HG03039 (cell line): ENCODE data around the gene SRCIN1.
"Not testable (repeated sequence)": the region's sequence is repeated elsewhere in the genome, so short reads cannot be mapped to it uniquely, and the experiment has no call there.

Experiments
- ATAC-seq: cut with Tn5 transposase; IDR thresholded peaks from one replicate; pipeline ENCODE4 v1.9.1; 2021; ENCODE audit warnings: mild to moderate bottlenecking, moderate library complexity; ENCODE audit not compliant: unreplicated experiment

The SRCIN1 gene

DNA sequence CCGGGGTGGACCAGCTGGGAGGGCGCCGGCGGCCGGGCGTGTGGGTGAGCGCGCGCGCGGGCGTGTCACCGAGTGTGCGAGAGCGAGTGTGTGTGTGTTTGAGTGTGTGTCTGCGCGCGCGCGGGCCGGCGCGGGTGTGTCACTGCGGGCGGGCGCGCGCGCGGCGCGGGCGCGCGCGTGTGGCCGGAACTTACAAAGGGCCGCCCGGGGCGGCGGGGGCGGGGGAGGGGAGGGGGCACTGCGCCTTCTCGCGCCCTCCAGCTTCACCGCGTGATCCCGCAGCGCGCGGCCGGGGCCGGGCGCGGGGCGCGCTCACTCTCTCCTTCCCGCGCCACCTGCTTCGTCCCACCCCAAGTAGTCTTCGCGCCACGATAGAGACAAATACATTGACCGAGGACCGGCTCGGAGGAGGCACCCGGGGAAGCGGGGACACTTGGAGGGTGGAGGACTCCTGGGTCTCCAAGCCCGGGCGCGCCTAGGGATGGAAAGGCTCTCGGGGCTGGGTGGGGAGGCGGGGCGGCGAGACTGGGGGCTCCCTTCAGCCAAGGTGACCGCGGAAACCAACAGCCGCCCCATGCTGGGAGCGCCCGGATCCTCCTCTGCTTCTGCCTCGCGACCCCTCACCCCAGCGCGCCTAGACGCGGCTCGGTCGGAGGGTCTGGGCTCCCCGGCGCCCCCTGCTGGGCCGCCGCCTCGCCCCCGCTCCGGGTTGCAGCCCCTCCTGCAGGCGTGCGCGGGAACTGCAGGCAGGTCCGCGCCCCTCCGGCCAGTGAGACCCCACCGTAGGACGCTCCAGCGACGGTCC lies at the start of gene SRCIN1:
Gene SRCIN1 (minus strand): TSS at position 112 of the 805 bp plus-strand sequence. CDS start 247 bp downstream, outside the sequence.
- ATAC-seq = no peak

DNA sequence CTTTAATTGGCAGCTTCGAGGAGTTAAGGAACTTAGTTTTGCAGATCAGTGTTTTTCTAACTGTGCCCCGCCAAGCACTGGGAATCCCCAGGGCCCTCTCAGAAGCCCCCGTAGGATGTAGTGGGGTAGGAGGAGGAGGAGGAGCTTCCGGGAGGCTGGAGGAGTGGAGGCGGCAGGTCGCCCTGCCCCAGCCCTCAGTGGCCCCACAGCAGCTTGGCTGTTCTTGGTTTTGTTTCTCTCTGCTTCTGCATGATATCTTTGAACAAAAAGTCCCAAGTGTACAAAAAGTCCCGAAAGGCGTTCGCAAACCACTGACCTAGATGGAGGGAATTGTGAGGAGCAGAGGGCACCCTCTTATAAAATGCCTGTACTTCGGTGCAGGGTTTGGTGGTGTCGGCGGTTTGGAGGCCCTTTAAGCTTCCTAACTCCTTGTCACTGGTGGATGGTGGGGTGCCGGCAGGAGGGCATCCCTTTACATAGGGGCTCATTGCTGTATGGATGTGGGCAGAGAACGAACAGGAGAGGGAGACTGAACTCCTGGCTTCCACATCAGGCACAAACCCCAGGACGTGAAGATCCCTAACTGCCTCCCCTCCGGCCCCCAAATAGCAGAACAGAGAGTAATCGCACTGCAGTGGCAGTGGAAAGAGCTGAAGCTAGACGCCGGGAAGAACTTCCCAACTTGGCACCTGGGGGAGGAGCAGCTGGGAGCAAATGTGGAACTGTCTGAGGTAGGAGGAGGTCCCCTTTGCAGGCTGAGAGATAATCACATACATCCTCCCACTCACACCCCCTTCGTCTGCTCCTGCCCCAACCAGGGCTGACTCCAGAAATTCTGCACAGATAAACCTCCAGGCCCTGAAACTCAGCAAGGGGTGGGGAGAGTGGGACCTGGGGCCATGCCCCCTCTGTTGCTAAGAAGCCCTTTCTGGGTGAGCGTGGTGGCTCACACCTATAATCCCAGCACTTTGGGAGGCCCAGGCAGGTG lies 49.0 kb upstream of the SRCIN1 start:
- no peak for ATAC-seq

- no peak for ATAC-seq
Measured at GRCh38 chr17:38653679-38654078, 47.9 kb upstream of the SRCIN1 start.

DNA sequence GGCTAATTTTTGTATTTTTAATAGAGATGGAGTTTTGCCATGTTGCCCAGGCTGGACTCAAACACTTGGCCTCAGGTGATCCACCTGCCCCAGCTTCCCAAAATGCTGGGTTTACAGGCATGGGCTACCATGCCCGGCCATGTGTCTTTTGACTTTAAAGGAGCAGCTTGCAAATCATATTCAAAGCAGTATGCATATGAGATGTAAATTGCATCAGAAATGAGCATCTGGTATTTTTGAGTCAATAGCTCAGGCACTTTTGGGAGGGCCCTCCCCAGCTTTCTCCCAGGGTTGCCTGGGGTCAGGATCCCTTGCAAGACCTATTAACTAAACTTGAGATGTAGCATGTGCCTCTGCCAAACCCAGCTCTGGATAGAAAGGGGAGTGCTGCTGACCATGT lies 47.5 kb upstream of the SRCIN1 start:
- ATAC-seq = no peak

GRCh38 chr17:38650653-38651173 lies 45.0 kb upstream of the SRCIN1 start:
- ATAC-seq = not testable (repeated sequence)

DNA sequence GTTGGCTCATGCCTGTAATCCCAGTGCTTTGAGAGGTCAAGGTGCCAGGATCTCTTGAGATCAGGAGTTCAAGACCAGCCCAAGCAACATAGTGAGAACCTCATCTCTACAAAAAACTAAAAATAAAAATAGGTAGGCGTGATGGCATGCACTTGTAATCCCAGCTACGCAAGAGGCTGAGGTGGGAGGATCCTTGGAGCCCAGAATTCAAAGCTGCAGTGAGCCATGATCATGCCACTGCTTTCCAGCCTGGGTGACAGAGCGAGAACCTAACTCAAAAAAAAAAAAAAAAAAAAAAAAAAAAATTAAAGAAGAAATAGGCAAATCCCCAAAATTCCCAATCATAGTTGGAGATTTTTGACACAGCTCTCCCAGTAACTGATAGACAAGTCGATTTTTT lies 32.2 kb upstream of the SRCIN1 start:
- ATAC-seq = no peak

- no peak for ATAC-seq
Measured at GRCh38 chr17:38636054-38636453, 30.3 kb upstream of the SRCIN1 start.

DNA sequence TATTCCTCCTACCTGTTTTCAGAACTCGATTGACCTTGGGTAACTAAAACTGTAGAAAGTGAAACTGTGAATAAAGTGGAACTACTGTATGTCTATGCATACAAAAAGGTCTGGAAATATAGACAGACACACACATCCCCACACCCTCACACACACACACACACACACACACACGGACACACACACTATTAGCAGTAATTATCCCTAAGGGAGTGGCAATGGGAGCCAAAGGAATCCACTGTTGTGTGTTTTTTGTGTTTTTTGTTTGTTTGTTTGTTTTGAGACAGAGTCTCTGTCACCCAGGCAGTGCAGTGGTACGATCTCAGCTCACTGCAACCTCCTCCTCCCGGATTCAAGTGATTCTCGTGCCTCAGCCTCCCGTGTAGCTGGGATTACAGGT lies 26.6 kb upstream of the SRCIN1 start:
- ATAC-seq = no peak

GRCh38 chr17:38628441-38628840 lies 22.7 kb upstream of the SRCIN1 start:
- no peak for ATAC-seq

DNA sequence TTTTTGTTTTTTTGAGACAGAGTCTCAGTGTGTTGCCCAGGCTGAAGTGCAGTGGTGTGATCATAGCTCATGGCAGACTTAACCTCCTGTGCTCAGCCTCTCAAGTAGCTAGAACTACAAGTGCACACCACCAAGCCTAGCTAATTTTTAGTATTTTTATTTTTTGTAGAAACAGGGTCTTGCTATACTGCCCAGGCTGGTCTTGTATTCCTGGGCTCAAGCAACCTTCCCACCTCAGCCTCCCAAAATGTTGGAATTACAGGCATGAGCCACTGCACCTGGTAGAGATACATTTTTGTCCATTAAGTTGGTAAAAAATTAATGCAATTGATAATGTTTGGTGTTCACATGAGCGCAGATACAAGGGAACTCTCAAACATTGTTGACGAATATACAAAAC lies 22.2 kb upstream of the SRCIN1 start:
- no peak for ATAC-seq

- ATAC-seq = not testable (repeated sequence)
Measured at GRCh38 chr17:38626606-38627226, 21.0 kb upstream of the SRCIN1 start.

GRCh38 chr17:38625482-38625881 lies 19.7 kb upstream of the SRCIN1 start:
- ATAC-seq = no peak

GRCh38 chr17:38624782-38625355 lies 19.1 kb upstream of the SRCIN1 start:
- peak; percentile 64 for ATAC-seq

DNA sequence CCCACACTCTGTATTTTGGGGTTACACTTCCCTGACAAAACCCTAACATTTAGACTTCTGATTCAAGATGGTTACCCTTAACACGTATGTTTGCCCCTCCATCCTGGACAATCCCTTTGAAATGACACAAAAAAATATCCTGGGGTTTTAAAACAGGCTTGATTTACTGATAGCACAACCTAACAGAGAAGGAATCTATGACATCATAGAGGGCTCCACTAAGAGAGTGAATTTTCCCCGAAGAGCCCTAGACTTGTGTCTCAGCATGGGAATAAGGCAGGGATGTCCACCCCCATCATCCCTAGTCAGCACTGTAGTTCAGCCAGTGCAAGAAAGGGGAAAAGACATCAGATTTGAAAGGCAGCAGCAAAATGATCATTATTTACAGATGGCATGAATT lies 15.8 kb upstream of the SRCIN1 start:
- no peak for ATAC-seq

DNA sequence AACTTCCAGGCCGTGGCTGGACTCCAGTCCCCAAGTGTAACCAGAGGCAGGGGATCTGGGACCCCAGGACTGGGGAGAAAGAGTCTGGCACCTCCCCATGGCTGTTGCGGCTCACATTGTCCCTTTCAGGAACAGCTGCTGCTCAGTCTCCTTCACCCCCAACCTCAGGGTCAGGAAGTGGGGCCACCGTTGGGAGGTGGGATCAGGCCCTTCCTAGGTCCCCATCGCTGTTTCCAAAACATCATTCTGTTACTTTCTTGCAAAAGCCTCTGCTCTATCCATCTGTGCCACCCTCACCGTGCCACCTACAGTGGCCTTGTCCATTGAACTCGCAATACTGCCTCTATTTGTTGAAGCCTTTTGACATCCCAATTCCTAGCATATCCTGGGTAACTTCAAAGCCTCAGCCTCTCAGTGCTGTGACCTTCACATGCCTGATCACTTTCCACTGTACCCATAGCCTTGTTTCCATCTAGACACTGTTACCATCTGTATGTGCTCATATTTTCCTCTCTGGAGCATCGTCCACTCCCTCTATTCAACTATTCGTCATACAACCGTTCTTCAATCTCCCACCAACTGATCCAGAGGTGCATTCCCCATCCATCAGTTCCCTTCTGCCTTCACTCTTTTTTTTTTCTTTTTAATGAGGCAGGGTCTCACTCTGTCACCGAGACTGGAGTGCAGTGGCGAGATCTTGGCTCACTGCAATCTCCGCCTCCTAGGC lies 15.0 kb upstream of the SRCIN1 start:
- no peak for ATAC-seq

DNA sequence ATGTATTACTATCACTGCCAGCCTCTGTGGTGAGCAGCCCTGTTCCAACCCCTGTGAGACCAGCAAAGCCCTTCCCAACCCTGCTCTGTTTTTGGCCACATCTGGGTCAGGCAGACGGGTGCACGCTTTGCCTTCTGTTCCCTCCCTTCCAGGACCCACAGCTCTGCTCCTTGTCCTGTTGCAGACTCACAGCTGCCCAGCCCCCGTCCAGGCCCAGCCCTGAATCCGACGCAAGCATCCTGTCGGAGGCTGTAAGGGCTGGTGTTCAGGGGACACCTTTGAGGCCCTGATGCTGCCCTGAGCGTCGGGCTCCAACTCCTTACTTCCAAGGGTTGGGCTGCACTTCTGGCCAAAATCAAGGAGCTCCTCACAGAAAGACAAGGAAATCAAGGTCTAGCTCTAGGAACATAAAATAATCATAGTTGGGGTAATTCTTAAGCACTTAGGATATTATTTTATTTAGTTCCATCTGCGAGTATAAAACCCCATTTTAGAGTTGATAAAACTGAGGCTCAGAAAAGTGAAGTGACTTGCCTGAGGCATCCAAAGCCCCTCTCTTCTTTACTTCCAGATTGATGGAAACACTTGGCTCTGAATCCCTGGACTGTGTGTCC lies 14.3 kb upstream of the SRCIN1 start:
- ATAC-seq = no peak

- ATAC-seq = no peak
Measured at GRCh38 chr17:38619451-38619795, 13.7 kb upstream of the SRCIN1 start.

DNA sequence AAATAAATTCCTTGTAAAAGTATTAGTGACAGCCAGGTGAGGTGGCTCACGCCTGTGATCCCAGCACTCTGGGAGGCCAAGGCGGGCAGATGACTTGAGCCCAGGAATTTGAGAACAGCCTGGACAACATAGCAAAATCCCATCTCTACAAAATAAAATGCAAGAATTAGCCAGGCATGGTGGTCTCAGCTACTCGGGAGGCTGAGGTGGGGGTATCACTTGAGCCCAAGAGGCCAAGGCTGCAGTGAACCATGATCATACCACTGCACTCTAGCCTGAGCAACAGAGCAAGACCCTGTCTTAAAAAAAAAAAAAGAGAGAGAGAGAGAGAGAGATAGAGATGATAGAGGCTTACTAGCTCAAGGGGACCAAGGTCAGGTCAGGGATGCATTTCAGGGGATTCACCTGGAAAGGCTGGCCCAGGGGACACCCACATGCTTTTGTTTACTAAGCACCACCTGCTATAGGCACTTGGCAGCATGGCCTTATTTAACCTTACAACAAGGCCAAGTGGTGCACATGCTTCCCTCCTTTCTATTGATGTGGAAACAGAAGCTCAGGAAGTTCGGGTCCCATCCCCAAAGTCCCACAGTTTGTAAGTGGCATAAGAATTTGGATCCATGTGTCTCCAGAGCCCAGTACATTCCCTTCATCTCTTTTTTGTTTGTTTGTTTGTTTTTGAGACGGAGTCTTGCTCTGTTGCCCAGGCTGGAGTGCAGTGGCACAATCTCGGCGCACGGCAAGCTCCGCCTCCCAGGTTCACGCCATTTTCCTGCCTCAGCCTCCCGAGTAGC lies 12.4 kb upstream of the SRCIN1 start:
- ATAC-seq = no peak
